OCI-M2 (cell line): ENCODE measurements around the gene PABPC1L.

ENCODE experiments used
- DNase-seq: peaks from one replicate; lab custom pipeline; 2025; ENCODE audit not compliant: unreplicated experiment; lab: John Stamatoyannopoulos, UW

The PABPC1L gene

DNA sequence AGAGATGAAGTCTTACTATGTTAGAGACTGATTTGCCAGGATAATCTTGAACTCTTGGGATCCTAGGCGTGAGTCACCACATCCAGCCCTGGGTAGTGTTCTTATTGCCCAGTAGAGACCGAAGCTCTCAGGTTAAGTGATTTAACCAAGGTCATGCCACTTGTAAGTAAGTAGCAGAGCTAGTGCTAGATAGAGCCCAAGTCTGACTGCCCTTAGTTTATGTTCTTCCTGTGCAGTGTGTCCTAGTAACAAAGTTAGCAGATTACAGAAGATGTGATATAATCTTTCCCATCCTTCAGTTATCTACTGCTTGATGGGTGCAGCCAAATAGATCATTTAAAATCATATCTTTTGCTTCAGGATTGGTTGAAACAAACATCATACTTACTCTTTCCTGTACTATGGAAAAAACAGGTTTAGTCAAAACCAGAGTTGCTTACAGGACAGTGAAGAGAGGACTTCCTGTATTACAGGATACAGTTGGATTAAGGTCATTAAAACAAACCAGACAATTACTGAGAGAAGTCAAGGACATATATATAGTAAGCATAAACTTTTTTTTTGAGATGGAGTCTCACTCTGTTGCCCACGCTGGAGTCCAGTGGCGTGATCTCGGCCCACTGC lies 9.5 kb upstream of the PABPC1L start:
- DNase-seq: no peak

DNA sequence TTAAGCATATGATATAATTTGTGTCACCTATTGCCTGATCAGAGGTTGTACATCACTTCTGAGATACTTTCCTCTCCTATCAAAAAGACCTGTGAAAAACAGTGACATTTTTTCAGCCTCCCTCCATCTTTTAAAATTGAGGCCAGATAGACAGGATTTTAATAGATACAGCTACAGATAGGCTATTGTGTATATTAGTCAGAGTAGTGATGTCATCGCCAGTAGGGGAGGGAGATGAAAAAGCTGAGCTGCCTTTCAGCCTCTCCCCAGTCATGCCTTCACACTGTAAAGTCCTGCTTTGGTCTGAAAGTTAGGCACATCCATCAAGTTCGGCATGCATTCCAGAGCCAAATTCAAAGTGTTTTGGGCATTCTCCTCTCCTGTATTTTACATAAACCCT lies 7.9 kb upstream of the PABPC1L start:
- no peak for DNase-seq

DNA sequence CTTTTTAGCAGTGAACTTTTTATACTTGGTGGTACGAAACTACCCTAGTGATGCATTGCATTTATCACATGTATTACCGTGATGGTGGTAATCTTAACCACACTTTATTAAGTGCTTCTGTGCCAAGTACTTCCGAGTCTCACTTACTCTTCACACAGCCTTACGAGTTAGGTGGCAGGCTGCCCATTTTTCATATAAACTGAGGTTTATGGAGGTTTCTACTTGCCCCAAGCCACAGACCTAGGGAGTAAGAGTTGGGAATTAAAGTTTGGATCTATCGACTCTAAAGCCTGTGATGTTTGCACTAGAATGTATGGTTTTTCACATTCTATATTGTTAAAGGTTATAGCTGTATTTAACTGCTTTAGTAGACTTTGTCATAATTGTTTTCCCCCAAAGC lies 5.5 kb upstream of the PABPC1L start:
- DNase-seq: no peak

DNA sequence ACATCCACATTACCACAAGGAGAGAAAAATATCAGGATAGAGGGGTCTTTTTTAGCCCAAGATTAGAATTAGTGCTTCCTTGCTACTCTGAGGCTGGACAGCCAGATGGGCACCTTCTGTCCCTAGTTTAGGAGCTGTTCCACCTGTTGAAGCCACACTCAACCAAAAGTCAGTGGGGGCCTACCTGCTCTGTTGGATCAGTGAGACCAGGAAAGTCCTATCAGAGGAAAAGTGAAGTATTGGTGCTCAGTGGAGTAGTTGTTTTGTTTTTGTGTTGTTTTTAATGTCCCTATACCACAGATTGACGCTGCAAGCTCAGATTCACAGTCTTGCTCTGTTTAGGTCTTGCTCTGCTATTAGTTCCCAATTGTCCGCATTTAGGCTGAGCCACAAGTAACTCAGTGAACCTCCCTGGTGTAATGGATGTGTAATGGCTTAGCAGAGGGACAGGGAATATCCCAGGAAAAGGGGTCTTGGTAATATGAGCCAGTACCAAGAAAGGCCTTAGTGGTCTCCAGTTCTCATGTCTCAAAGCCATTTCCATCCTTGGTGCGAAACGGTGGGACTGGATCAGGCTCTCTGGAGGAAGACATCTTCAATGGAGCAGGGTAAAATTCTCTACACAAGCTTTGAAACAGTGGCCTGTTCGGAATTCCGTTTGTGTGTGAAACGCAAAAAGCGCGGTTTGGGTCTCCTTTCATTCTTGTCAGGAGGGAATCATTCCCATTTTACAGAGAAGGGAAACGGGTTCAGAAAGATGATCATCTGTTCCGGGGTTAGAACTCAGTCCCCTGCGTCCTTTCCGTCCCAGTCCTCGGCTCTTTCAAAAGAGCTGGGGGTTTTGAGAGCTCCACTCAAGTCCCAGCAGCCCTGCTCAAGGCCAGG lies 631 bp upstream of the PABPC1L start:
- DNase-seq: no peak

DNA sequence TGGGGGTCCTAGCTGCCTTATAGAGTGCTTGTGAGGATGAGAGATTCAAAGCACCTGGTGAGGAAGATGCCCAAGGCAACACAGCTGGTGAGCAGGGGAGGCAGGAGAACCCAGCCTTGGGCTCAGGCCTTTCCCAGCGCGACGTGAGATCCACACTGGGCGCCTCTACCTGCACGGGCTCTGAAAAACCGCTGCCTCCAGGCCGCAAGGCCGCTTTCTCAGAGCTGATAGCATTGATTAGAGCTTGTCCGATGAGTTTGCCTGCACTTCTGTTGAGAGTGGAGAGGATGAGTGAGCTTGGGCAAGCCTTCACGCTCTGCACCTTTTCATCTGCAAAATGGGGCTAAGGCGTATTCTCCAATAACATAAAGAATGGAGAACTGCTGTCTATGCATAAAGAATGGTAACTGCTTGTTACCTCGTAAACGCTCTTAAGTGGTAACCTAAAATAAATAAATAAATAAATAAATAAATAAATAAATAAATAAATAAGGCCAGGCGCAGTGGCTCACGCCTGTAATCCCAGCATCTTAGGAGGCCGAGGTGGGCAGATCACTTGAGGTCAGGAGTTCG lies 916 bp downstream of the PABPC1L start:
- no peak for DNase-seq

DNA sequence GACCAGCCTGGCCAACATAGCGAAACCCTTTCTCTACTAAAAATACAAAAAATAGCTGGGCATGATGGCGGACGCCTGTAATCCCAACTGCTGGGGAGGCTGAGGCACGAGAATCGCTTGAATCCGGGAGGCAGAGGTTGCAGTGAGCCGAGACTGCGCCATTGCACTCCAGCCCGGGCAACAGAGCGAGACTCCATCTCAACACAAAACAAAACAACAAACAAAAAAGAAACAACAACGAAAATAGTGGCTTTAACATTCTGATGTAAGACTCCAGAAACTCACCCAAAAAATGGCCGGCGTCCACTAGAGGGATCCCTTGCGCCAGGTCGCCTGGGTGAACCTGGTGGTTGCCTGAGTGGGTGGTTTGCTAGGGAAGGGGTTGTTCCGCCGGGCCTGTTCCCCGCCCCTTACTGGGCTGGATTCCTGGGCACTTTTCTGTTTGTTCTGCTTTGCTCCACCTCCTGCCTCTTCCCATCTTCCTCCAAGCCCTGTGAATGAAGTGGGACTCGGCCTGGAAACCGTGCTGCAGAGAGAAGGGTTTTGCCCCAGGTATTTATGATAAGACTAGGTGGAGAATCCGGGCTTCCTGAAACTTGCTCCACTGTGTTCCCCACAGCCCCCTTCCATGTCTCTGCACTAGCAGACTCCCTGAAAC lies 1.5 kb downstream of the PABPC1L start:
- no peak for DNase-seq

DNA sequence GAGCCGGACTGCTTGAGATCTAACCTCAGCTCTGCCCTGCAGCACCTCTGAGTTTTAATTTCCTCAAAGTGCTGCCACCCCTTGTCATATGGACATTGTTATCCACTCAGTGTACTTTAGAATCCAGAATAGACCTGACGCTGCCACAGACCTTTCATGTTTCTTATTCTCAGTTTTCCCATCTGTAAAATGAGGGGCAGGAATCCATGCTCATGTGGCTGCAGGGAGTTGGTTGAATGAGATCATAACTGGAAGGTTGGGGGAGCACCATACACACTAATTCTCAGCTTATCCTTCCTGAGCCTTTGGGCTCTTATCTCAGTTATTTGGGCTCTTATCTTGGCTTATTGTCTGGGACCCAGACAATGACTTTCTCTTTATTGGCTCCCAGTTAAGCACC lies 2.3 kb downstream of the PABPC1L start:
- no peak for DNase-seq

DNA sequence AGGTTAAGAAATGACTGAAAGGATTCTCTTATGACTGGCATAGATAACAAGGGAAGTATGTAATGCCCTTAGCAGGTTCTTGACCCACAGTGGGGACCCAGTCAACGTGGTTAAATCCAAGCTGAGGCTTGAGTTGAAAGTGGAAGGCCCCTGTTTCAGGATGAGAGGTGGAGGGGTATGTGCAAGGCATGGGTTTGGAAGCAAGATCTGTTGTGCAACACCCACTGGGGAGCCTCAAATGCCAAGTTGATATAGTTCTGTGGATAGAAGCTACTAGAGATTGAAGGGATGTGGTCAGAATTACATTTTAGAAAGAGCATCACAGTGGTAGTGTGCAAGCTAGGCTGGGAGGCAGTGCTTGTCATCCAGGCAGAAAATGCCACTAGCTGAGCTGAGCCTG lies 5.1 kb downstream of the PABPC1L start:
- no peak for DNase-seq

DNA sequence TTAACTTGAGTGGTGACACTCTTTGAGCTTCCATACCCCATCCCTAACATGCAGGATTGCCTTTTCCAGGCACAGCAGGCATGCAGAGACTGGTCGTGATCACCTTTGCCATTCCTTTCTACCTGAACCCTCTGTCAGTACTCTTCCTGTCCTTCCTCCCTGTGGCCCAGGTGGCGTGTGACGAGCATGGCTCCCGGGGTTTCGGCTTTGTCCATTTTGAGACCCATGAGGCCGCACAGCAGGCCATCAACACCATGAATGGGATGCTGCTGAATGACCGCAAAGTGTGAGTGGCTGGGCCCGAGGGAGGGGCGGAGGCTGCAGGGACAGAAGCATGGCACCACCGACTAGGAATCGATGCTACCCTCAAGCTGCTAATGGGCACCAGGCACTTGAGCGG lies 6.7 kb downstream of the PABPC1L start:
- DNase-seq: no peak

DNA sequence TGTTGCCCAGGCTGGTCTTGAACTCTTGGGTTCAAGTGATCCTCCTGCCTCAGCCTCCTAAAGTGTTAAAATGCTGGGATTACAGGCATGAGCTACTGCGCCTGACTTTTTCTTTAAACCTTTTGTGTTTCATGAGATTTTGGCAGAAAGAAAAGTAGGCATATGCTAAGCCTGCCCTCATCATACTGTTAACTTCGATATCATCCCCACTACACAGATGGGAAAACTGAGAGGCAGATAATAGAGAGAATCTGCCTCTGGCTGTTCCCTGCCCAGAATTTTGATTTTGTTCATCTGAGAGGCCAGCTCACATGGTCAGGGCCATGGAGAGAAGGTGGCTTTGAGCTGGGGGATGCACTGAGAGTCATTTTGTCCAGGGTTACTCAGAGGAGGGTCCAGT lies 7.5 kb downstream of the PABPC1L start:
- no peak for DNase-seq

DNA sequence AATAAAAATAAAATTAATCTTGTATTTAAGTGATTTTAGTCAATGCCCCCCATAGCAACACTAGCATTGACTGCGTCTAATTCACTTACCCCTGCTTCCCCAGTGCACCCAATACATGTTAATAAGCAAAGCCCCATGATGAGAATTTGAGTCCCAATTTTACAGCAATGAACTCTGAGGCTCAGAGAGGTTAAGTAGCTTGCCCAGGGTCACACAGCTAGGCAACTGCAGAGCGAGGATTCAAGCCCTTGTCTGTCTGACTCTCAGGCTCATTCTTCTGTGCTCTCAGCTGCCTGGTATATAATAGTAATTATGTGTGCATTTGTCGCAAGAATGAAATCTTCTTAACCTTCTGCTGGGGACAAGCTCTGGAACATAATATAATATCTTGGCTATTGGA lies 8.5 kb downstream of the PABPC1L start:
- DNase-seq: no peak

DNA sequence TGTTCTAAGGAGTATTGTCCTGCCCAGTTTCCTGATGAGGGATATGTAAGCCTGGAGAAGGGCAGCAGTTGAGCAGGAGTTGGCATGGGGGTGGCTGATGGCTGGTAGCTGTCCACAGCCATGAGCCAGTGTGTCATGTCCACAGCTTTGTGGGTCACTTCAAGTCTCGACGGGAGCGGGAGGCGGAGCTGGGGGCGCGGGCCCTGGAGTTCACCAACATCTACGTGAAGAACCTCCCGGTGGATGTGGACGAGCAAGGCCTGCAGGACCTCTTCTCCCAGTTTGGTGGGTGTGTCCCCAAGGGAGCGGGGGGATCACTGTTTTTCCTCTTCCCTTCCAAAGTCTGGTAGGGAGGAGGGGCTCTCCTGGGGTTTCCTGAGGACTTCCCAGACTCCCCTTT lies 8.9 kb downstream of the PABPC1L start:
- no peak for DNase-seq

DNA sequence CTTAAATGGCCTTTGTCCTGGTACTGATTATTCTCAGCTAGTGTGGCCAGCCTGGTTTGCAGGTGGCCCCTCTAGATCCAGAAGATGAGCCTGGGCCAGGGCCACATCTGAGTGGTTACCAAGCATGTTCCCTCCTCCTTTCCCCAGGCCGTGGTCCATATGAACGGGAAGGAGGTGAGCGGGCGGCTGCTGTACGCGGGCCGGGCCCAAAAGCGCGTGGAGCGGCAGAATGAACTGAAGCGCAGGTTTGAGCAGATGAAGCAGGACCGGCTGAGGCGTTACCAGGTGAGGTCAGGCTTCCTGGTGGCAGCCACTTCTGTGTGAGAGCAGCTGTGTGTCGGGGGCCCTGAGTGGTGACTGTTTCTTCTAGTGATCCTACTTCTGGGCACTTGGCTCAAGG lies 11.6 kb downstream of the PABPC1L start:
- no peak for DNase-seq

DNA sequence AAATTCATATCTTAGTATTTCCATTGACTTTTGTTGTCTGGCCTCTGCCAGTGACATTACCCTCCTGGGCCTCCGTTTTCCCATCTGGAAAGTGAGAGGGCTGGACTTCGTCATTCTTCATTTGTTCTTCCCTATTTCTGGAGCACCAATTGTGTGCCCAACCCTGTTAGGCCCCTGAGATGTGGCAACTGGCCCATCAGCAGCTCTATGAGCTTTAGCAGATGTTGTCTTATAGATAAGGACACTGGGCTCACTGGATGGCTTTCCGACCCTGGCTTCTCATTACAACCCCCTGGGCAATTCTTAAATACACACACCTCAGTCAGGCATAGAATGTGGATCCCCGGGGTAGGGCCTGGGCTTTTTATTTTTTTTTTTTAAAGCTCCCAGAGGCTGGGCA lies 14.7 kb downstream of the PABPC1L start:
- no peak for DNase-seq

DNA sequence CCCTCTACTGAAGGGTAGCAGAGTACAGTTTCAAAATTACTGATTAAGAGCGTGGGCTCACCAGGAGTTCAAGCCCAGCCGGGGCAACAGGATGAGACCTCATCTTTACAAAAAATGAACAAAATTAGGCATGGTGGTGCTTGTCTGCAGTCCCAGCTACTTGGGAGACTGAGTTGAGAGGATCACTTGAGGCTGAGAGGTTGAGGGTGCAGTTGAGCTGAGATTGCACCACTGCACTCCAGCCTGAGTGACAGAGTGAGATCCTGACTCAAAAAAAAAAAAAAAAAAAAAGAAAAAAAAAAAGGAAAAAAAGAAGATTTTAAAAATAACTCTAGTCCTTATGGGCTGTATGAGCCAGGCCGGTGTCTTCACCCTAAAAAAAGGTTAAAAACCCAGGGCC lies 18.7 kb downstream of the PABPC1L start:
- DNase-seq: no peak

DNA sequence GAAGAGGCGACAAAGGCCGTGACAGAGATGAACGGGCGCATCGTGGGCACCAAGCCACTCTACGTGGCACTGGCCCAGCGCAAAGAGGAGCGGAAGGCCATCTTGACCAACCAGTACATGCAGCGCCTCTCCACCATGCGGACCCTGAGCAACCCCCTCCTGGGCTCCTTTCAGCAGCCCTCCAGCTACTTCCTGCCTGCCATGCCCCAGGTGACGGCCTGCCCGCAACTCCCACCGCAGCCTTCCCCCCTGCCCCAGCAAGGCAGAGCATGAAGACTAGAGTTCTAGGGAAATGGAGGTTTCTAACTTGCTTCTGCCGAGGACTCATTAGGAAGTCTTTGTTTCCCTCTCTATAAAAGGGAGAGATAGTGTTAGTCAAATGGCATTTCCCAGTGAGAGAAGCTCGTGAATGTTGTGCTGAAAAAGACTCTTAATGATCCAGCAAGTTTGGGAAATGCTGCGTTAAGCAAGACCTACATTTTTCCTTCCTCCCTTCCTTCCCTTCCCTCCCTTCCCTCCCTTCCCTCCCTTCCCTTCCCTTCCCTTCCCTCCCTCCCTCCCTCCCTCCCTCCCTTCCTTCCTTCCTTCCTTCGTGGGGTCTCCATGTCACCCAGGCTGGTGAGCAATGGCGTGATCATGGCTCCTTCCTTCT lies 20.8 kb downstream of the PABPC1L start:
- DNase-seq: no peak

DNA sequence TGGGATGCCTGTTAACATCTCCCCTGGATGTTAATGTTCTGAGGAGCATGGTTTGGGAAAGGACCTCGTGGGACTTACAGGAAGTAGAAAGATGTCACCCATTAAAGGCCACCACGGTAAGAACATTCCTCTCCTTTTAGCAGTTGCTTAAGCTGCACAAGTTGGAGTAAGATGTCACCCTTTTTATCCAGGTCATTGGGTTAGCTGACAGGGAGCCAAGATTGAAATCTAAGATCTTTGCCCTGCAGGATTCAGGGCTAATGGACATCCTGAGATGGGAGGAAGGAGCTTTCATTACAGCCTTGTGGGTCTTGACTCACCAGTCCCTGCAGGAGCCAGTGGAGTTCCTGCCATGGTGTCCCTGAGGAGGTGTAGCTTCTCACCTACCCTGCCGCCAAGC lies 22.1 kb downstream of the PABPC1L start:
- DNase-seq: no peak

DNA sequence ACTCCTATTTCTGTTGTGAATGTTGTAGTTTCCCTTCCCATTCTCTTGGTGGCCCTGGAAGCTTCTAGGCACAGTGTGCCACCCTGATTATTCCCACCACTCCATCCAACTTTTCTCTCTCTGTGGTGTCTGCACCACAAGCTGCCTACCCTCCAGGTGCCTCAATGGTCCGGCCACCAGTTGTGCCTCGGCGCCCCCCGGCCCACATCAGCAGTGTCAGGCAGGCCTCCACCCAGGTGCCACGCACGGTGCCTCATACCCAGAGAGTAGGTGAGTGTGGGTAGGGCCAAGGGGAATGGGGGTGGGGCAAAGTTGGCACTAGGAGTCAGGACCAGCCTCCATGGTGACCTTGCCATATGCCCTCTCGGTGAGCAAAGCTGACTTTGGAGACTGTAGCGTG lies 23.1 kb downstream of the PABPC1L start:
- DNase-seq: no peak

DNA sequence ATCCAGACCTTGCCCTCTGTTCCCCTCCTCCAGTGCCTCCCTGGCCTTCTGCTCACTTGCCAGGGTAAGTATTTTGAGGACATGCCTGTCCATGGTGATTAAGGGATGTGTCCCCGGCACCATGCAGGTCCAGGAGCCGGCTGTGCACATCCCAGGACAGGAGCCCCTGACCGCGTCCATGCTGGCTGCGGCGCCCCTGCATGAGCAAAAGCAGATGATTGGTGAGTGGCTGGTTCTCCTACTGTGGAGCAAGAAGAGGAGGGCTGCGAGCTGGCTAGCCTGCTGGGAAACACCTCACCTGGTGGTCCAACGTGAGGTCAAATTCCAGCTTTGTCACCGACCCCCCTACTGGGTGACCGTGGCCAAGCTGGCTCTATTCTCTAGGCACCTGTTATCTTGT lies 26.6 kb downstream of the PABPC1L start:
- DNase-seq: no peak

DNA sequence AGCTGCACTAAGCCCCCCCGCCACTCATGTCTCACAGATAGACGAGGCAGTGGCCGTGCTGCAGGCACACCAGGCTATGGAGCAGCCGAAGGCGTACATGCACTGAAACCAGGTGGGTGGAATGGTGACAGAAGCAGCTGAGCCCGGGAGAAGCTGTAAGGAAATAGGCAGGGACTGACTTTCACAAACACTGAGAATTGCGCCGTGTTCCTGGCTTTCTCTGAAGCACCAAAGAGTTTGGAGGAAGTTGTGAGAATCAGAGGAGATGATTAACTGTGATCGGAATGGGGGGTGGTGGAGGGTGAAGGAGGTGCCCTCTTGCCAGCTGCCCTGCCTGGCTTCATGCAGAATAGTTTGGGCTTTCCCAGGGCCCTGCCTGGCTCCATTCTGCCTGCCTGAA lies 28.8 kb downstream of the PABPC1L start:
- DNase-seq: no peak

DNA sequence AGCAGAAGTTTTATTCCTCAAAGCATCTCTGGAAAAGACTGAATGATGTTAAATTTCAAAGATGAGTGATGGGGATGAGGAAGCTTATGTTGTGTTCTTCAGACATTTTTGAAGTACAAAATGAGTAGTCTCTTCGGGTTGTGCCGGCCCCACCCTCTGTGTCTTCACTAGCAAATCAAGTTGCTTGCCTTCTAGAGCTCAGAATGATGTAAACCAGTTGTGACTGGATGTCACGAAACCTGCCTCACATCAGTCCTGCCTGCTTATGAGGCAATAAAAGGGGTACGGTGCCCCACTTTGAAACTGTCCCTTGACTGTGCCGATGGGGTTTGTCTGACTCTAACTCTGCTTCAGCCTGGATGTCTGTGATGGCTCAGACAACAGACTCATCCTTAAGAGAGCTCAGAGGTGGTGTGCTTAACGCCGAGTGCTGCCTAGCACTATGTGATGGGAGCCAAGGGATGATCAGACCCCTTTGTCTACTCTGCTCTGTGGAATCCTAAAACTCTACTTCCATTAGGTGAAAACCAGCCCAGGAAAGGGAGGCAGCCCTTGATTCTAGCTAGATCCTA lies 31.3 kb downstream of the PABPC1L start:
- DNase-seq: no peak
